Lung (tissue), 12 donors: ENCODE measurements around the gene GRAMD1B. TPM values are rescaled to one million over a fixed set of nuclear protein-coding genes. Genes with fewer than 3 reads are reported as not detected.

Source experiments
- ATAC-seq: fragments of 200-7000 bp; cut with Tn5 transposase; one replicate; pipeline ENCODE4 v1.9.1; 2020; ENCODE audit warnings: moderate number of reproducible peaks; ENCODE audit not compliant: insufficient read depth, low FRiP score
- DNase-seq, 3 donors: peaks; one replicate each; pipeline ENCODE4 v3.0.0-alpha.2; 2013 to 2017
- H3K27ac ChIP-seq, 2 donors: one replicate each; pipeline ENCODE4 v1.5.1; 2013; ENCODE audit warnings: mild to moderate bottlenecking in 2 of 2, moderate library complexity in 2 of 2, control low read depth in 1 of 2, inconsistent platforms in 1 of 2, low read depth in 1 of 2, low read length in 1 of 2
- H3K27me3 ChIP-seq, 3 donors: one replicate each; pipeline ENCODE4 v1.5.1; 2013; ENCODE audit warnings: low read length in 2 of 3; ENCODE audit not compliant: control insufficient read depth in 3 of 3, insufficient read depth in 3 of 3
- H3K36me3 ChIP-seq, 4 donors: one replicate each; pipeline ENCODE4 v1.5.1; 2013; ENCODE audit warnings: low read length in 4 of 4, mild to moderate bottlenecking in 1 of 4, moderate library complexity in 1 of 4; ENCODE audit not compliant: control insufficient read depth in 4 of 4, insufficient read depth in 4 of 4
- H3K4me1 ChIP-seq, 5 donors: one replicate each; pipeline ENCODE4 v1.5.1; 2013; ENCODE audit warnings: low read length in 5 of 5, mild to moderate bottlenecking in 2 of 5, moderate library complexity in 1 of 5; ENCODE audit not compliant: control insufficient read depth in 5 of 5, insufficient read depth in 5 of 5
- H3K4me3 ChIP-seq: one replicate; pipeline ENCODE4 v1.5.1; 2013; ENCODE audit warnings: mild to moderate bottlenecking, control low read depth, moderate library complexity
- H3K9ac ChIP-seq, 2 donors: one replicate each; pipeline ENCODE4 v1.5.1; 2013; ENCODE audit warnings: low read length in 2 of 2, control low read depth in 1 of 2; ENCODE audit not compliant: insufficient read depth in 1 of 2
- H3K9me3 ChIP-seq, 4 donors: one replicate each; pipeline ENCODE4 v1.5.1; 2013; ENCODE audit warnings: low read length in 3 of 4, mild to moderate bottlenecking in 1 of 4, moderate library complexity in 1 of 4; ENCODE audit not compliant: control insufficient read depth in 4 of 4, insufficient read depth in 3 of 4
- WGBS, 2 donors: extraction: QIAGEN DNeasy Blood & Tissue Kit; methylation state at CpG; one replicate each; pipeline ENCODE4 v1.1.7; 2013; 5-methylcytosine and 5-hydroxymethylcytosine counted together
- polyA plus RNA-seq, 2 donors: library from polyadenylated mRNA; stranded (reverse); fragments of 200-250 nt; gene quantifications; one replicate each; pipeline ENCODE4 v1.2.1, GENCODE V29; 2013
- total RNA-seq, 2 donors: library from RNA; depleted of rRNA in 1 of 2; stranded (reverse); fragments of >200 nt in 1 of 2; gene quantifications; one replicate each; pipeline ENCODE4 v1.2.1, GENCODE V29; 2014 to 2021
- TF ChIP-seq, protein P1 (sequence below): IDR thresholded peaks from 2 replicates; pipeline ENCODE4 v1.5.1; 2012; ENCODE audit warnings: mild to moderate bottlenecking; ENCODE audit errors: control extremely low read depth, extremely low read depth
- donor health status: control.
- donor health status: control.
- donor health status: Bipolar disorder and iron deficiency.
- donor health status: healthy.
- donor health status: DM: yes; HTN: yes; CAD: no.

GRAMD1B gene
- total and polyA plus RNA-seq, 4 donors, result 1.4 to 6.0 (median 3.3) TPM

DNA sequence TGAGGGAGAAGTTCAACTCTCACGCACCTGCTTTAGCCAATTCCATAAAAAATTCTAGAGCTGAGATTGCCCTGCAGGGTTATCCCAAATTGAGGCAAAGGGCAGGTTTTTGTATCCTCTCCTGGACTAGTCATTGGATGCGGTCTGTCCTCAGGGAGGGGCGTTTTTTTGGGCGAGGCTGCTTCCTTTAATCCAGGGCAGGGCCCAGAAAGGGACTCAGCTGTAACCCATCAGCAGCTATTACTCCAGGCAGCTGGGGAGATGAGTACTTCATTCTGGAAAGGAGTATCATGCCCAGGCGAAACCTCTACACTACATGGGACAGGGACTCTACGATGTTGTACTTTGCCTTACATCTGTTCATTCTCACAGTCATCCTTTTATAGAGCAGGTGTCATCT lies 121.0 kb downstream of the GRAMD1B start:
- no peak for DNase-seq
- Histone ChIP-seq H3K9me3 (no peaks in the 10 kb centered on the region), H3K27ac (no peak overlapping the region), H3K4me1 (peaks cover 0 to 10% (median 0%) of the 10 kb centered on the region in 5 donors), H3K27me3 (no peaks in the 10 kb centered on the region), H3K9ac (no peak overlapping the region), H3K4me3 (no peak overlapping the region), H3K36me3 (no peaks in the 10 kb centered on the region)
- no peak for ATAC-seq
- WGBS, 2 donors, result 93% methylated on average over 6 of the region's 6 CpGs
- TF ChIP-seq, protein P1, sequence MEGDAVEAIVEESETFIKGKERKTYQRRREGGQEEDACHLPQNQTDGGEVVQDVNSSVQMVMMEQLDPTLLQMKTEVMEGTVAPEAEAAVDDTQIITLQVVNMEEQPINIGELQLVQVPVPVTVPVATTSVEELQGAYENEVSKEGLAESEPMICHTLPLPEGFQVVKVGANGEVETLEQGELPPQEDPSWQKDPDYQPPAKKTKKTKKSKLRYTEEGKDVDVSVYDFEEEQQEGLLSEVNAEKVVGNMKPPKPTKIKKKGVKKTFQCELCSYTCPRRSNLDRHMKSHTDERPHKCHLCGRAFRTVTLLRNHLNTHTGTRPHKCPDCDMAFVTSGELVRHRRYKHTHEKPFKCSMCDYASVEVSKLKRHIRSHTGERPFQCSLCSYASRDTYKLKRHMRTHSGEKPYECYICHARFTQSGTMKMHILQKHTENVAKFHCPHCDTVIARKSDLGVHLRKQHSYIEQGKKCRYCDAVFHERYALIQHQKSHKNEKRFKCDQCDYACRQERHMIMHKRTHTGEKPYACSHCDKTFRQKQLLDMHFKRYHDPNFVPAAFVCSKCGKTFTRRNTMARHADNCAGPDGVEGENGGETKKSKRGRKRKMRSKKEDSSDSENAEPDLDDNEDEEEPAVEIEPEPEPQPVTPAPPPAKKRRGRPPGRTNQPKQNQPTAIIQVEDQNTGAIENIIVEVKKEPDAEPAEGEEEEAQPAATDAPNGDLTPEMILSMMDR, result no peak

DNA sequence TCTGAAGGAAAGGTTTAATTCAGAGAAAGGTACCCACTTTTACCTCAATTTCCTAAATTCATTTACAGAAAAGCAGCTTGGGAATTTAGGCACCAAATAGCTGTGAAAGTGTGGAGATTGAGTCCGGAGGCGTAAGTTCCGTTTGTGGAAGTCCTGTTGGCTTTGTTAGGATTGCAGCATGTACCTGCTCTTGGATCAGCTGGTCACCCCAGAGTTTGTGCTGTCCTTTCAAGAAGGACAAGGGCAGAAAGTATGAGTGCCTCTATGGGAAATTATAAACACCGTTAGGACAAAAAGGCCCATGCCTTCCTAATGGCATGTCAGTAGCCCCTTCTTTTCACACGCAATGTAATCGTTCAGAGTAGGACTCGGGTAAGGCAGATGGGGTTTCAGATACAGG lies 126.6 kb downstream of the GRAMD1B start:
- H3K27me3 ChIP-seq, result no peaks in the 10 kb centered on the region
- DNase-seq (no peak), ATAC-seq (no peak)
- no peaks in the 10 kb centered on the region for H3K9me3 ChIP-seq
- peaks cover 0 to 19% (median 11%) of the 10 kb centered on the region in 5 donors for H3K4me1 ChIP-seq
- H3K9ac ChIP-seq, result no peak overlapping the region
- no peaks in the 10 kb centered on the region for H3K36me3 ChIP-seq
- no peak overlapping the region for H3K4me3 ChIP-seq
- 91 to 93% methylated on average over 7 of the region's 7 CpGs for WGBS, 2 donors
- TF ChIP-seq, protein P1, result no peak
- H3K27ac ChIP-seq, result no peak overlapping the region

DNA sequence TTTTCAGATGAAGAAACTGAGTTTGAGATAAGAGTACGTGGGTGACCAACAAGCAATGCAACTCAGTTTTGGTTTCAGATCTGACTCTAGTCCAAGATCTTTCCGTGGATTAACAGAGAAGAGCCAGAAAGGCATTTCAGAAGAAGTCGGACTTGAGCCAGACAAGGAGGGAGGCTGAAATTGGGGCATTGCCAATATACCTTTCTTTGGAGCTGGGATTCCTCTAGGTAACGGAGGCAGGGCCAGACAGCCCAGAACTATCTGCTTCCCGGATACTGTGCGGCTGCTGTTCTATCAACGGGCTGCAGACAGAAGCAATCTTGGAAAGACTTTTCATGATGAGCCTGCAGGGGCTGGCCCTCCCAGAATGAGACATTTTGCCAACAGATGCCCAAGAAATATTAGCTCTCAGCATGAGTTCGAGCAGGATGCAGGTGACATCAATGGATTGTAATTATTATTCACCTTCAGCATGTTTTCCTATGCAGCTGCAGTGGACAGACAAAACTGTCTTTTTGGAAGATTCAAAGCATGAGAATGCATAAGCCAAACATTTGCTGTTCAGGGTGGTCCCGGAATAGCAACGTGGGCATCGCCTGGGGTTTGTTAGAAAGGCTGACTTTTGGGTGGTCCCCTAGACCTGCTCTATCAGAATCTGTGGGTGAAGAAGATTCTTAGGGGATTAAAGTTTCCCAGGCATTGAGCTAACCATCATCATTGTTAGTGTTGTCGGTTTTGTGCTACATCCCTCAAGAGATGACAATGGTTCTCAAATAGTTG lies 128.7 kb downstream of the GRAMD1B start:
- Histone ChIP-seq H3K27ac (no peak overlapping the region), H3K4me3 (no peak overlapping the region), H3K4me1 (peaks cover 0 to 19% (median 12%) of the 10 kb centered on the region in 5 donors), H3K9ac (no peak overlapping the region), H3K9me3 (no peaks in the 10 kb centered on the region), H3K27me3 (no peaks in the 10 kb centered on the region), H3K36me3 (no peaks in the 10 kb centered on the region)
- TF ChIP-seq, protein P1, result no peak
- no peak for ATAC-seq
- WGBS, 2 donors, result 79 to 89% methylated on average over 12 of the region's 12 CpGs
- DNase-seq, result no peak

DNA sequence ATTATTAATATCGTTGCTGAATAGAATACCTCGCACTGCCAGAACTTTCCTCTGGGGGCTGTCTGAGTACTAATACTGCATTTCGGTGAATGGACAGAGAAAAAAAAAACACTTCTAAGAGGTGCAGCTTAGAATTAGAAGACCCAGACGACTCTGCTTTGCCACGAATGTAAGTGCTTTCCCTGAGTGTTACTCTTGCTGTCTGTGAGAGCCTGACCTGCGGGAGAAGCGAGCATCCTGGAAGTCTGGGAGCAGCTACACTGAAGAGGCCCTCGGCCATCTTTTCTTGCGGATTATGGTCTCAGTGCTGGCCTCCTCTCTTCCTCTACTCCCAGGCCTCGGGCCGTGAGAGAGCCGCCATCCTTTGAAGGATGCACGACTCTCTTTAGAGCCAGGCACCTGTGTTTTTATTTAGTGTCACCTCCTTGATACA lies 129.5 kb downstream of the GRAMD1B start:
- no peak overlapping the region for H3K27ac ChIP-seq
- no peaks in the 10 kb centered on the region for H3K36me3 ChIP-seq
- no peaks in the 10 kb centered on the region for H3K9me3 ChIP-seq
- DNase-seq (peak in 2 of 3 donors; percentile 43 to 57), ATAC-seq (no peak)
- H3K4me1 ChIP-seq, result peaks cover 0 to 19% (median 12%) of the 10 kb centered on the region in 5 donors
- TF ChIP-seq, protein P1, result no peak
- peak overlapping the region; percentile 37 to 83 for H3K9ac ChIP-seq
- 21 to 32% methylated on average over 13 of the region's 13 CpGs for WGBS, 2 donors
- no peak overlapping the region for H3K4me3 ChIP-seq
- no peaks in the 10 kb centered on the region for H3K27me3 ChIP-seq
